Activated naive CD4-positive, alpha-beta T cell treated with anti-CD3 and anti-CD28 coated beads, Interleukin-2, amount 50 U/mL, for 24 hours (primary cell): ENCODE results near the gene METTL26.

ENCODE experiments used
- H3K27ac Mint-ChIP-seq: one replicate; pipeline ENCODE4 v1.8.0; 2021; ENCODE audit warnings: mild to moderate bottlenecking, mixed read lengths
- H3K27me3 Mint-ChIP-seq: one replicate; pipeline ENCODE4 v1.8.0; 2021; ENCODE audit warnings: mixed read lengths
- H3K36me3 Mint-ChIP-seq: one replicate; pipeline ENCODE4 v1.8.0; 2021; ENCODE audit warnings: mixed read lengths
- H3K4me1 Mint-ChIP-seq: one replicate; pipeline ENCODE4 v1.8.0; 2021; ENCODE audit warnings: mixed read lengths
- H3K4me3 Mint-ChIP-seq: one replicate; pipeline ENCODE4 v1.8.0; 2021; ENCODE audit warnings: mild to moderate bottlenecking, mixed read lengths
- H3K9me3 Mint-ChIP-seq: one replicate; pipeline ENCODE4 v1.8.0; 2021; ENCODE audit warnings: mixed read lengths

Gene METTL26

GRCh38 chr16:637081-638018, 1.2 kb upstream of the METTL26 start:
- H3K4me1 Mint-ChIP-seq: peaks cover 8% of the 10 kb centered on the region
- H3K9me3 Mint-ChIP-seq: no peaks in the 10 kb centered on the region
- no peaks in the 10 kb centered on the region for H3K27me3 Mint-ChIP-seq
- H3K36me3 Mint-ChIP-seq: no peaks in the 10 kb centered on the region
- peak overlapping the region; percentile 100 for H3K27ac Mint-ChIP-seq
- peak overlapping the region; percentile 93 for H3K4me3 Mint-ChIP-seq

DNA sequence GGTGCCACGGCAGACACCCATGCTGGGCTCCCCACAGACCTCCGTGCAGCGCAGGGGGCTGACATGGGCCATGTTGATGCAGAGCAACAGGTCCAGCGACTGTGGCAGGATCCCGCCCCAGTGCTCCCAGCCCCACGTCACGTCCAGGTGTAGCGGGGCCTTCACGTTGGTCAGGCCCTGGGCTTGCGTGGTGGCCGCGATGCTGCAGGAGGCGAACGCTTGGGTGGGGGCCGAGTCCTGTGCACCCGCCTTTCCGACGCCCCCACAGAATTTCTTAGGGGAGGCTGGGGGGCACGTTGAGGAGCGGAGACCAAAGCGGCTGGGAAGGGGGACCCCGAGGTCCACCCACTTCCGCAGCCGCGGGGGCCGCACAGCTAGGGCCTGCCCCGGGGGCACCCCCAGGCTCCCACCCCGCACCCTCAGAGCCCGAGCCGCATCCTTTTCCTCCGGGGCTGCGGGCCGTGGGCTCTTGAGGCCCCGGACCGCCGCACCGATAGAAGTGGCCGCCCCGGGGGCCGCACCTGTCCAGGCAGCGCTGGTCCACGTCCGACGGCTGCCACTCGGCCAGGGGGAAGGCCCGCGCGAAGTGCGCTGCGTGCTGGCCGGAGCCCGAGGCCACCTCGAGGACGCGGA, 416 bp downstream of the METTL26 start:
- no peak overlapping the region for H3K27ac Mint-ChIP-seq
- H3K27me3 Mint-ChIP-seq: no peaks in the 10 kb centered on the region
- H3K9me3 Mint-ChIP-seq: no peaks in the 10 kb centered on the region
- no peaks in the 10 kb centered on the region for H3K36me3 Mint-ChIP-seq
- H3K4me3 Mint-ChIP-seq: peak overlapping the region; percentile 55
- peaks cover 8% of the 10 kb centered on the region for H3K4me1 Mint-ChIP-seq

GRCh38 chr16:634996-635395, 1.1 kb downstream of the METTL26 start:
- no peaks in the 10 kb centered on the region for H3K36me3 Mint-ChIP-seq
- no peaks in the 10 kb centered on the region for H3K27me3 Mint-ChIP-seq
- peak overlapping the region; percentile 57 for H3K4me3 Mint-ChIP-seq
- H3K9me3 Mint-ChIP-seq: no peaks in the 10 kb centered on the region
- peaks cover 8% of the 10 kb centered on the region for H3K4me1 Mint-ChIP-seq
- H3K27ac Mint-ChIP-seq: no peak overlapping the region

DNA sequence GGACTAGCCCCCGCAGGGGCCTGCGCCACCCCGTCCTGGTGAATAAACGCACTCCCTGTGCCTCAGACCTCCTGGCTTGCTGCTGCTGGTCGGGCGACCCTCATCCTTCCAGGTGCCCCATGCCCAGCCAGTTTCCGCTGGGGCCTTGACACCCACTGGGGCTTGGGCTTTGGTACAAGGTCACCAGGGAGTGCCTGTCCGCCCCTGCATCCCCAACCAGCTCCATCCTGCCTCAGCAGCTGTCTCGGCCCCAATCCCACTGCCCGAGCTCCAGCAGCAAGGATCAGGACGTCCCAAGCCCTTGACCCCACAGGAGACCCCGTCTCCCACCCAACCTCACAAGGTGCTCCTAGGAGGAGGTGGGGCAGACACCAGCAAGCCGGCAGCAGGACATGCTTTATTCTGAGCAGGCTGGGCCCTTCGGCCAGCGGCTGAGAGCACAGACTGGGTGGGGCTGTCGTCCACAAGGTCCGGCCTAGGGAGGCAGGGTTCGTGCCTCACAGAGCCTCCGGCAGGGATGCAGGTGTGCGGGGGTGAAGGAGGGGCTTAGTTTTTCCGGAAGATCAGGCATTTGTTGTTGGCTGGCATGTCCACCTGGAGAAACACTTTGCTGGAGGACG, 1.9 kb downstream of the METTL26 start:
- Mint-ChIP-seq H3K27me3 (no peaks in the 10 kb centered on the region), H3K9me3 (no peaks in the 10 kb centered on the region), H3K36me3 (no peaks in the 10 kb centered on the region), H3K4me1 (peaks cover 8% of the 10 kb centered on the region), H3K27ac (no peak overlapping the region), H3K4me3 (no peak overlapping the region)

GRCh38 chr16:633336-634050, 2.6 kb downstream of the METTL26 start:
- Mint-ChIP-seq H3K27me3 (no peaks in the 10 kb centered on the region), H3K27ac (no peak overlapping the region), H3K36me3 (no peaks in the 10 kb centered on the region), H3K9me3 (no peaks in the 10 kb centered on the region), H3K4me1 (peaks cover 8% of the 10 kb centered on the region), H3K4me3 (no peak overlapping the region)

DNA sequence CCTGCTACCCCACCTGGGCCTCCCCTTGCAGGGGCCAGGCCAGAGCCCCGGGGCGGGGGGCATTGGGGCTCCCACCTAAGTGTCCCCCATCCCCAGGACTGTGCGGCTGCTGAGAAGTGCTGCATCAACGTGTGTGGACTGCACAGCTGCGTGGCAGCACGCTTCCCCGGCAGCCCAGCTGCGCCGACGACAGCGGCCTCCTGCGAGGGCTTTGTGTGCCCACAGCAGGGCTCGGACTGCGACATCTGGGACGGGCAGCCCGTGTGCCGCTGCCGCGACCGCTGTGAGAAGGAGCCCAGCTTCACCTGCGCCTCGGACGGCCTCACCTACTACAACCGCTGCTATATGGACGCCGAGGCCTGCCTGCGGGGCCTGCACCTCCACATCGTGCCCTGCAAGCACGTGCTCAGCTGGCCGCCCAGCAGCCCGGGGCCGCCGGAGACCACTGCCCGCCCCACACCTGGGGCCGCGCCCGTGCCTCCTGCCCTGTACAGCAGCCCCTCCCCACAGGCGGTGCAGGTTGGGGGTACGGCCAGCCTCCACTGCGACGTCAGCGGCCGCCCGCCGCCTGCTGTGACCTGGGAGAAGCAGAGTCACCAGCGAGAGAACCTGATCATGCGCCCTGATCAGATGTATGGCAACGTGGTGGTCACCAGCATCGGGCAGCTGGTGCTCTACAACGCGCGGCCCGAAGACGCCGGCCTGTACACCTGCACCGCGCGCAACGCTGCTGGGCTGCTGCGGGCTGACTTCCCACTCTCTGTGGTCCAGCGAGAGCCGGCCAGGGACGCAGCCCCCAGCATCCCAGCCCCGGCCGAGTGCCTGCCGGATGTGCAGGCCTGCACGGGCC, 3.4 kb downstream of the METTL26 start:
- H3K9me3 Mint-ChIP-seq: no peaks in the 10 kb centered on the region
- no peak overlapping the region for H3K27ac Mint-ChIP-seq
- H3K27me3 Mint-ChIP-seq: no peaks in the 10 kb centered on the region
- H3K36me3 Mint-ChIP-seq: no peaks in the 10 kb centered on the region
- H3K4me1 Mint-ChIP-seq: peaks cover 8% of the 10 kb centered on the region
- no peak overlapping the region for H3K4me3 Mint-ChIP-seq

DNA sequence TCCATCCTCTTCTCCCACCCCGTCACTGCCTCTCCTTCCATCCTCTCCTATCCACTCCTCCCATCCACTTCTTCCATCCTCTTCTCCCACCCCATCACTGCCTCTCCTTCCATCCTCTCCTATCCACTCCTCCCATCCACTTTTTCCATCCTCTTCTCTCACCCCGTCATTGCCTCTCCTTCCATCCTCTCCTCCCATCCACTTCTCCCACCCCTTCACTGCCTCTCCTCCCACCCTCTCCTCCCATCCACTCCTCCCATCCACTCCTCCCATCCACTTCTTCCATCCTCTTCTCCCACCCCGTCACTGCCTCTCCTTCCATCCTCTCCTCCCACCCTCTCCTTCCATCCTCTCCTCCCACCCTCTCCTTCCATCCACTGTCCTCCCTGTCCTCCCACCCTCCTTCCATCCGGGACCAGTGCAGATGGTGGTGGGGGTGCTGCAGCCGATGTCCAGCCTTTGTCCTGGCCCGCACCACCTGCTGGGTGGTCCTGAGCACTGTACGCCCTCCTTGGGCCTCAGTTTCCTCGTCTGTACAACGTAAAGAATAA, 4.2 kb downstream of the METTL26 start:
- Mint-ChIP-seq H3K4me1 (peaks cover 8% of the 10 kb centered on the region), H3K36me3 (no peaks in the 10 kb centered on the region), H3K27ac (no peak overlapping the region), H3K27me3 (no peaks in the 10 kb centered on the region), H3K9me3 (no peaks in the 10 kb centered on the region), H3K4me3 (no peak overlapping the region)

DNA sequence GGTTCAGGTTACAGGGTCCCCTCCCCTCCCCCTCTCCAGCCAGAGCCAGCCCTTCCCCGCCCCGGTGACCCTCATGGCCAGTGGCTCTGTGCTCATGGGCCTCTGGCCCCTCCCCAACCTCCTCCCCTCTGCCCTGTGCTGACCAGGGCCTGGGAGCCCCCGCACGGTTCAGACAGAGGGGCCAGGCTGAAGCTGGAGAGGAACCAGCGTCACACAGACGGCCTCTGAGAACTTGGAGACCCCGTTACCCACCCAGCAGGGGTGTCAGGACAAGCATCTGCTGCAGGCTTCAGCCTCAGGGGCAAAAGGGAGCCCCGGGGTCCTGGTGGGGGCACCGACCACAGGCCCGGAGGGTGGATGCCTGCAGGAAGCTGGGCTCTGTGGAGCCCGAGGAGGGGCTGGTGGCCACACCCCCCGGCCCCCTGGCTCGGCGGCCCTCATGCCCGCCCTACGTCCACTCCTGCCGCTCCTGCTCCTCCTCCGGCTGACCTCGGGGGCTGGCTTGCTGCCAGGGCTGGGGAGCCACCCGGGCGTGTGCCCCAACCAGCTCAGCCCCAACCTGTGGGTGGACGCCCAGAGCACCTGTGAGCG, 5.2 kb downstream of the METTL26 start, which contains the start of gene WFIKKN1:
TSS of gene WFIKKN1 (plus strand) at position 171 of the 591 bp plus-strand sequence. CDS start at position 440, 269 bp downstream.
- H3K4me1 Mint-ChIP-seq: peaks cover 4% of the 10 kb centered on the region
- H3K9me3 Mint-ChIP-seq: no peaks in the 10 kb centered on the region
- no peak within 1 kb of the TSS for H3K27ac Mint-ChIP-seq
- no peaks in the 10 kb centered on the region for H3K27me3 Mint-ChIP-seq
- no peaks in the 10 kb centered on the region for H3K36me3 Mint-ChIP-seq
- no peak within 1 kb of the TSS for H3K4me3 Mint-ChIP-seq

DNA sequence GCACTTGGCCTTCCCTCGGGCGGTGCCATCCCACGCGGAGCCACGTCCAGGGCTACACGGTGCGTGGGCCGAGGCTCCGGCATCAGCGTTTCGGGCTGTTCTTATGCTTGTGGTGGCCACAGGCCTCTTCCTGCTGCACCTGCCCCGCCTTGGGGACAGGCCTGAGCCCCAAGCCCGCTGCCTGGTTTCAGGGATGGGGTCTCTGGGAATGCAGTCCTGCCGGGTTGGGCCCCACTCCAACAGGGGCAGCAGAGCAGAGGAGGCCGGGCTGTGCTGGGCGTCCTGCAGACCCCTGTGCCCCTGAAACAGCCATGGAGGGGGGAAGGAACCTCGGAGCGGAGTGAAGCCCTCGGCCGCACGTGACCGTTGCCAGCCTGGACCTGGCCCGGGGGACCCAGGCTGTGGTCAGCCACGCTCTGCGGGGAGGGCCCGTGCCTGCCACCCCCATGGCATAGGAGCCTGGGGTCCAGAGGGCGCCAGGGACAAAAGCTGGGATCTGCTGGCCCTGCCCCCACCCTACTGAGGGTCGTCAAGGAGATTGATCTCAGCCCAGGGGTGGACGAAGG, 5.8 kb downstream of the METTL26 start:
- Mint-ChIP-seq H3K4me3 (no peak overlapping the region), H3K36me3 (no peaks in the 10 kb centered on the region), H3K27me3 (no peaks in the 10 kb centered on the region), H3K4me1 (peaks cover 4% of the 10 kb centered on the region), H3K27ac (no peak overlapping the region), H3K9me3 (no peaks in the 10 kb centered on the region)

- no peaks in the 10 kb centered on the region for H3K27me3 Mint-ChIP-seq
- no peak overlapping the region for H3K4me3 Mint-ChIP-seq
- H3K27ac Mint-ChIP-seq: no peak overlapping the region
- H3K4me1 Mint-ChIP-seq: peaks cover 2% of the 10 kb centered on the region
- H3K9me3 Mint-ChIP-seq: no peaks in the 10 kb centered on the region
- no peaks in the 10 kb centered on the region for H3K36me3 Mint-ChIP-seq
Measured at GRCh38 chr16:629833-630248, 6.3 kb downstream of the METTL26 start.

GRCh38 chr16:629185-629832, 6.8 kb downstream of the METTL26 start:
- Mint-ChIP-seq H3K4me3 (no peak overlapping the region), H3K27ac (no peak overlapping the region), H3K9me3 (no peaks in the 10 kb centered on the region), H3K27me3 (no peaks in the 10 kb centered on the region), H3K36me3 (no peaks in the 10 kb centered on the region), H3K4me1 (no peaks in the 10 kb centered on the region)

GRCh38 chr16:628321-629061, 7.6 kb downstream of the METTL26 start:
- H3K9me3 Mint-ChIP-seq: no peaks in the 10 kb centered on the region
- H3K27ac Mint-ChIP-seq: no peak overlapping the region
- H3K4me1 Mint-ChIP-seq: no peaks in the 10 kb centered on the region
- no peaks in the 10 kb centered on the region for H3K36me3 Mint-ChIP-seq
- no peak overlapping the region for H3K4me3 Mint-ChIP-seq
- H3K27me3 Mint-ChIP-seq: no peaks in the 10 kb centered on the region
